Skeletal muscle tissue (tissue), 4 donors: Measurements from ENCODE around the gene RUSF1. TPM values are rescaled to one million over a fixed set of nuclear protein-coding genes. Genes with fewer than 3 reads are reported as not detected.
A peak's percentile ranks its signal among the peaks of the same experiment; 100 is the strongest.

Experiments used
- H3K27ac ChIP-seq: one replicate; pipeline ENCODE4 v1.7.0; 2013; ENCODE audit warnings: mild to moderate bottlenecking, low read depth, low read length, inconsistent platforms
- H3K27me3 ChIP-seq, 3 donors: one replicate each; pipeline ENCODE4 v1.7.0; 2013; ENCODE audit warnings: low read length in 3 of 3; ENCODE audit not compliant: control insufficient read depth in 3 of 3, insufficient read depth in 3 of 3
- H3K36me3 ChIP-seq, 3 donors: one replicate each; pipeline ENCODE4 v1.7.0; 2013; ENCODE audit warnings: low read length in 3 of 3; ENCODE audit not compliant: control insufficient read depth in 3 of 3, insufficient read depth in 3 of 3
- H3K4me1 ChIP-seq, 3 donors: one replicate each; pipeline ENCODE4 v1.7.0; 2013; ENCODE audit warnings: low read length in 3 of 3, mild to moderate bottlenecking in 3 of 3; ENCODE audit not compliant: control insufficient read depth in 3 of 3, insufficient read depth in 3 of 3
- H3K4me3 ChIP-seq, 3 donors: one replicate each; pipeline ENCODE4 v1.7.0; 2013; ENCODE audit warnings: low read length in 3 of 3
- H3K9ac ChIP-seq, 3 donors: one replicate each; pipeline ENCODE4 v1.7.0; 2013; ENCODE audit warnings: low read length in 3 of 3, mild to moderate bottlenecking in 3 of 3, moderate library complexity in 2 of 3, low read depth in 1 of 3
- H3K9me3 ChIP-seq, 3 donors: one replicate each; pipeline ENCODE4 v1.7.0; 2013; ENCODE audit warnings: low read length in 3 of 3; ENCODE audit not compliant: control insufficient read depth in 3 of 3
- total RNA-seq: library from RNA; depleted of rRNA; stranded (reverse); fragments of >200 nt; gene quantifications from one replicate; pipeline ENCODE4 v1.2.3, GENCODE V29; 2014
- donor health status: Osteomylitis.

The RUSF1 gene
- total RNA-seq, 1 donor from 2014 or later = 30.8 TPM

DNA sequence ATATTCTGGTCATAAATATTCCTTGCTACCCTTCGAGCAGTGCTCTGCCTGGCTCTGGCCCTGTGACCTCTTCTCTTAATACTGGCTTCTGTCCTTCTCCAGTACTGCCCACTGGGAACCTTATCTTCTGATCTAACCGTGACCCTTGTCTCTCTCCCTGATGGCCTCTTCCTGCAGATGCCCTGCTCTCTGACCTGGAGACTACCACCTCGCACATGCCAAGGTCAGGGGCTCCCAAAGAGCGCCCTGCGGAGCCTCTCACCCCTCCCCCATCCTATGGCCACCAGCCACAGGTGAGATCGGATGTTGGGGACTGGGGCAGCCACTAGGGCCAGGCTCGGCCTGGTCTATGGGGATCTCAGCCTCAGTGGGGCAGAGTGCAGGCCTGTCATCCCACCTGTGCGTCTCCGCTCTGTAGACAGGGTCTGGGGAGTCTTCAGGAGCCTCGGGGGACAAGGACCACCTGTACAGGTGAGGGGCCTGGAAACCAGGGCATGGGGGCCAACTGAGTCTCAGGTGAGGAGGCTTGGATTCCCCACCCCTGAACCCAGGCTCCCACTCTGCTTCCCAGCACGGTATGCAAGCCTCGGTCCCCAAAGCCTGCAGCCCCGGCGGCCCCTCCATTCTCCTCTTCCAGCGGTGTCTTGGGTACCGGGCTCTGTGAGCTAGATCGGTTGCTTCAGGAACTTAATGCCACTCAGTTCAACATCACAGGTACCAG, 34.8 kb downstream of the RUSF1 start:
- peaks cover 12 to 29% (median 13%) of the 10 kb centered on the region in 3 donors for H3K27me3 ChIP-seq
- peaks cover 0 to 11% (median 9%) of the 10 kb centered on the region in 3 donors for H3K36me3 ChIP-seq
- no peak overlapping the region for H3K4me3 ChIP-seq
- H3K9me3 ChIP-seq = no peaks in the 10 kb centered on the region
- peaks cover 16 to 18% (median 17%) of the 10 kb centered on the region in 3 donors for H3K4me1 ChIP-seq
- H3K27ac ChIP-seq = no peak overlapping the region
- H3K9ac ChIP-seq = no peak overlapping the region

DNA sequence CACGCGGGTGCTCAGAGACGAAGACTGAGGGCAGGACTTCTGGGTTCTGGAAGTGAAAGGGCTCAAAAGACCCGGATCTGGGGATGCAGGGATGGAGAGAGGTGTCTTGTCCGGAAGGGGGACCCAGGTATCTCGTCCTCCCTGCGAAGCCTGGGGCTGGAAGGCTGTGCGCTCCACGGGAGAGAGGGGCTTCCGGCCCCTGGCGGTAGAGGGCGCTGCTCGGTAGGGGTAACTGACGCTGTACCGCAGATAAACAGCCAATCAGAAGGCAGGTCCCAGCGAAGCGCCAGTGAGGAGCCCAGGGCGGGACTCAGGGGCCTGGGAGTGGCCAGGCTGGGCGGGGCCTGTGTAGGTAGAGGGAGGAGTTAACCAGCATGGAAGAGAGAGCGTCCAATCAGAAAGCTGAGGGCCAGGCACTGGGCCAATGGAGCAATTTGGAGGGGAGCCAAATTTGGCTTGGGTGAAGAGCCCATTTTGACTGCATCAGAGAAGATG, 35.4 kb downstream of the RUSF1 start:
- Histone ChIP-seq H3K9me3 (no peaks in the 10 kb centered on the region), H3K4me1 (peaks cover 16 to 18% (median 17%) of the 10 kb centered on the region in 3 donors), H3K27me3 (peaks cover 10 to 29% (median 12%) of the 10 kb centered on the region in 3 donors), H3K36me3 (peaks cover 0 to 9% (median 8%) of the 10 kb centered on the region in 3 donors), H3K9ac (peak overlapping the region; percentile 22 to 83 (median 67)), H3K27ac (peak overlapping the region; percentile 83), H3K4me3 (peak overlapping the region; percentile 68 to 71 (median 70))

- Histone ChIP-seq H3K4me1 (peaks cover 16 to 18% (median 17%) of the 10 kb centered on the region in 3 donors), H3K36me3 (peaks cover 4 to 11% (median 7%) of the 10 kb centered on the region in 3 donors), H3K9ac (peak within 1 kb of the TSS; percentile 70 to 83 (median 74)), H3K27me3 (peaks cover 8 to 27% (median 10%) of the 10 kb centered on the region in 3 donors), H3K27ac (peak within 1 kb of the TSS; percentile 83), H3K9me3 (no peaks in the 10 kb centered on the region), H3K4me3 (peak within 1 kb of the TSS; percentile 68 to 71 (median 70))
Measured at GRCh38 chr16:31471875-31472708, 36.1 kb downstream of the RUSF1 start, which contains the start of gene TGFB1I1. Gene TGFB1I1 (plus strand): TSS chr16:31472152. CDS start chr16:31472189, 37 bp downstream.

DNA sequence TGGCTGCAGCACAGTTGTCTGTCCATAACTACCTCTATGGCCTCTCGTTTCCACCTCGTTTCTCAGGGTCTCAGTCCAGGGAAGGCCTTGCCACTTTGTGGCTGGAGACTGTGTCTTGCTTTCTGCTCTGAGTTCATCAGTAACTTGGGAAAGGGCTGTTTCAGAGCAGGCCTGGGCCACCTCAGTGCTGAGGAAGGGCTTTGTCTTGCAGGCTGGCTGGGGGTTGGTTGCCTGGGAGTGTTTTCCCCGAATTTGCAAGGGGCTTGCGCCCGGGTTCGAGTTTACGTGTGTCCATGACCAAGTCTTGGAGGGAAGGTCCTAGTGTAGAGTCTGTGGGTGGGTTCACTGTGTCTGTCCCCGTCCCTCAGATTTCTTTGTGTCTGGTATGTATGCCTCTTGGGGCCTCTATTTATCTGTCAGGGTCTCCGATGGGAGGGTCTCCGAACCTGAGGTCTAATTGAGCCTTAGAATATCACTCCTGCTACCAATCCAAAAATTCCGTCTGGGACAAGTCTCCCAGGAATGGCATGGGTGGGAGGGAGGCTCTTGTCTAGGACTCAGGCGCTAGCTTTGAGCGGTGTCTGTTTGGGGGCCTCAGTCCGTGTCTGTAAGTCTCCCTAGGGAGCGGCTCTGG, 36.8 kb downstream of the RUSF1 start:
- Histone ChIP-seq H3K9me3 (no peaks in the 10 kb centered on the region), H3K36me3 (peaks cover 10 to 17% (median 13%) of the 10 kb centered on the region in 3 donors), H3K9ac (peak overlapping the region; percentile 70 to 82 (median 74)), H3K4me3 (peak overlapping the region; percentile 52 to 64 (median 55)), H3K4me1 (peaks cover 16 to 17% (median 16%) of the 10 kb centered on the region in 3 donors), H3K27me3 (peaks cover 7 to 22% (median 8%) of the 10 kb centered on the region in 3 donors), H3K27ac (peak overlapping the region; percentile 83)

- Histone ChIP-seq H3K4me3 (no peak overlapping the region), H3K9me3 (no peaks in the 10 kb centered on the region), H3K9ac (no peak overlapping the region), H3K27ac (peak overlapping the region; percentile 83), H3K36me3 (peaks cover 17 to 23% (median 20%) of the 10 kb centered on the region in 3 donors), H3K4me1 (peaks cover 15 to 17% (median 16%) of the 10 kb centered on the region in 3 donors), H3K27me3 (peaks cover 4 to 16% (median 6%) of the 10 kb centered on the region in 3 donors)
Measured at GRCh38 chr16:31470615-31471014, 37.6 kb downstream of the RUSF1 start.

DNA sequence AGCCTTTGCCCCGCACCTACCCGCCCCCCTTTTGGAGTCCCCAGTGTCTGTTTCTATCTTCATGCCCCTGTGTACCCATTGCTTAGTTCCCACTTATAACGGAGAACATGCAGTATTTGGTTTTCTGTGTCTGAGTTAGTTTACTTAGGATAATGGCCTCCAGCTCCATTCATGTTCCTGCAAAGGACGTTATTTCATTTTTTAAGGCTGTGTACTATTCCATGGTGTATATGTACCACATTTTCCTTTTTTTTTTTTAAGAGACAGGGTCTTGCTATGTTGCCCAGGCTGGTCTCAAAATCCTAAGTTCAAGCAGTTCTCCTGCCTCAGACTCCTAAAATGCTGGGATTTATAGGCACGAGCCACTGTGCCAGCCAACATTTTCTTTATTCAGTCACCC, 40.3 kb downstream of the RUSF1 start:
- peaks cover 0 to 4% (median 4%) of the 10 kb centered on the region in 3 donors for H3K27me3 ChIP-seq
- no peak overlapping the region for H3K27ac ChIP-seq
- H3K4me1 ChIP-seq = peaks cover 11 to 14% (median 11%) of the 10 kb centered on the region in 3 donors
- peaks cover 31 to 36% (median 34%) of the 10 kb centered on the region in 3 donors for H3K36me3 ChIP-seq
- H3K4me3 ChIP-seq = no peak overlapping the region
- no peak overlapping the region for H3K9ac ChIP-seq
- H3K9me3 ChIP-seq = no peaks in the 10 kb centered on the region

DNA sequence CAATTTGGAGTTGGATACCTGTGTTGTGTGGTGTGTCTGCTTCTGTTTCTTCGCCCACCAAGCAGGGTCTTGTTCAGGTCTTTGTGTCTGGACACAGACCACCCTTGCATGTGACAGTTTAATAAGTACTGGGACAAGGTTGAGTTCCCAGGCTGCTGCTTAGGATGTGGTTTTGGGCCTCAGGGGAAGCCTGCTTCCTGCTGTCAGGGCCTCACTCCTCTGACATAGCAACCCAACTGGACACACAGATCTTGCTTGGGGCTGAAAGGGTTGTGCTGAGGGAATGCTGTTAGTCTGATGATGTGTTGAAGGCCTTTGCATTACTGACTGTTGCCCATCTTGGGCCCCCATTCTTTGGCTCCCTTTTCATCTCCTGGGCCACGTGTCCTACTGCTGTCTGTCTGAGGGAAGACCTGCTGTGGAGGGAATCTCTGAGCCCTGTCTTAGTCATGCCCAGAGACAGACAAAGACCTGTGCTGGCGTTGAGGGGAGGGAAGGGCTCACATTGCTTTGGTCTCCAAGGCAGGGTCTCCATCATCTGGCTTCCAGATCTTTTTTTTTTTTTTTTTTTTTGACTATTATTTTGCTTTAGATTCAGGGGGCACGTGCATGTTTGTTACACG, 40.9 kb downstream of the RUSF1 start:
- H3K4me1 ChIP-seq = peaks cover 6 to 9% (median 8%) of the 10 kb centered on the region in 3 donors
- peaks cover 0 to 2% (median 0%) of the 10 kb centered on the region in 3 donors for H3K27me3 ChIP-seq
- H3K9me3 ChIP-seq = no peaks in the 10 kb centered on the region
- H3K27ac ChIP-seq = peak overlapping the region; percentile 40
- H3K36me3 ChIP-seq = peaks cover 32 to 42% (median 38%) of the 10 kb centered on the region in 3 donors
- no peak overlapping the region for H3K4me3 ChIP-seq
- no peak overlapping the region for H3K9ac ChIP-seq

- no peak overlapping the region for H3K9ac ChIP-seq
- peaks cover 39 to 48% (median 44%) of the 10 kb centered on the region in 3 donors for H3K36me3 ChIP-seq
- H3K9me3 ChIP-seq = no peaks in the 10 kb centered on the region
- H3K4me3 ChIP-seq = no peak overlapping the region
- no peaks in the 10 kb centered on the region for H3K27me3 ChIP-seq
- H3K27ac ChIP-seq = peak overlapping the region; percentile 40
- H3K4me1 ChIP-seq = peaks cover 4 to 6% (median 5%) of the 10 kb centered on the region in 3 donors
Measured at GRCh38 chr16:31466381-31466841, 41.8 kb downstream of the RUSF1 start.
